Measurements from ENCODE around the gene NDUFS2. TPM values are rescaled to one million over a fixed set of nuclear protein-coding genes. Genes with fewer than 3 reads are reported as not detected.

NDUFS2 gene
- total RNA-seq, 1 experiment from 2014 or later, result 94.9 TPM

- in situ Hi-C loops (cut with HindIII; ENCODE audit: low pct_unique_long_range_greater_than_20kb, low sequenced_read_pairs), result no loop called here
- H3K27ac ChIP-seq (ENCODE audit: low read length), result no peak overlapping the region
- POLR2A ChIA-PET, result interaction anchor here (0.6 kb wide), 1 partner anchor 11 kb away, joined by 3 read pairs; no protein-coding TSS in a partner anchor
Observed at GRCh38 chr1:161196521-161197451, 5.4 kb upstream of the NDUFS2 start.

DNA sequence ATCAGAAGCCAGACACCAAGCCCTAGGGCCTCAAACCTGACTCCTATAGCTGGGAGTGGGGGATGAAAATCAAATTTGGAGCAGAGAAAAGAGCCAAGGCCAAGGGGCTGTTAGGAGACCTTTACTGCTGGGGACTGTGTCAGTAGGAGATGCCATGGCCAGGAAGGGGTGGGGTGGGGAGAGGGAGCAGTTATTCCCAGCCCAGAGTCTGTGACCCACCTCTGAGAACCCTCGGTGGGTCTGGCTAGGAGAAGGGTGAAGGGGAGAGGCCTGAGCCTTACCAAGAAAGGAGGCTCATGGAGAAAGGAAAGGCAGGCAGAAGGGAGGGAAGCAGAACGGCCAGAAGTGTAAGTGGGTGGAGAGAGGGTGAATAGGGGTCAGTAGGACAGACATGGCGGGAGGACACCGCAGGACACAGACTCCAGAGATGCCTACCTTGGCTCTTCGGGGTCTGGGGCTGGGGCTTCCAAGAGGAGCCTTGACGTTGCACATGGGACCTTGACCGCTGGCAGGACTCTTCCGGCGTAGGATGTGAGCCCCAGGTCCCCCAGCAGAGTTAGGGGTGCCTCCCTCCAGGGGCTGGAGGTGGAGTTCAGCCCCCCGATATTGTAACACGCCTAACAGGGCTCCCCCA is 4.5 kb upstream of the NDUFS2 start:
- Histone ChIP-seq H3K4me3 (ENCODE audit: low read depth in 2 of 2, low read length in 2 of 2) (peak overlapping the region in 1 of 2 experiments; percentile 14; a peak in 1 of 4 replicates), H3K27me3 (ENCODE audit: control insufficient read depth, insufficient read depth, low read length) (no peaks in the 10 kb centered on the region), H3K4me1 (ENCODE audit: control insufficient read depth, insufficient read depth, low read length) (peaks cover 38% of the 10 kb centered on the region), H3K9me3 (ENCODE audit: control insufficient read depth, insufficient read depth, low read depth, low read length) (no peaks in the 10 kb centered on the region), H3K27ac (ENCODE audit: low read length) (no peak overlapping the region), H3K36me3 (ENCODE audit: control insufficient read depth, insufficient read depth, low read length) (no peaks in the 10 kb centered on the region; the same call in 1 of the 2 replicates)
- ATAC-seq (no peak), DNase-seq (ENCODE audit: low read depth, low spot score) (no peak)
- ChIA-PET CTCF (no interaction called here), POLR2A (no interaction called here)
- intact Hi-C loops (cut with micrococcal nuclease; ENCODE audit: unreplicated experiment) (no loop called here), in situ Hi-C loops (cut with HindIII; ENCODE audit: low pct_unique_long_range_greater_than_20kb, low sequenced_read_pairs) (no loop called here)
- no TSS peak for BruUV-seq (replicated peaks)
- TF ChIP-seq REST (IDR thresholded peaks at IDR 0.05; ENCODE audit: insufficient read depth in 1 of 2, low read depth in 2 of 2, low read length in 1 of 2), result no peak
- TF ChIP-seq TCF7L2 (IDR thresholded peaks at IDR 0.05; ENCODE audit: low read depth, low read length), result no peak
- TF ChIP-seq POLR2AphosphoS5 (IDR thresholded peaks at IDR 0.05; ENCODE audit: low read depth, low read length), result no peak
- no peak for TF ChIP-seq SIN3A (IDR thresholded peaks at IDR 0.05; ENCODE audit: borderline replicate concordance, insufficient read depth, low read depth, low read length)
- TF ChIP-seq, protein P1, sequence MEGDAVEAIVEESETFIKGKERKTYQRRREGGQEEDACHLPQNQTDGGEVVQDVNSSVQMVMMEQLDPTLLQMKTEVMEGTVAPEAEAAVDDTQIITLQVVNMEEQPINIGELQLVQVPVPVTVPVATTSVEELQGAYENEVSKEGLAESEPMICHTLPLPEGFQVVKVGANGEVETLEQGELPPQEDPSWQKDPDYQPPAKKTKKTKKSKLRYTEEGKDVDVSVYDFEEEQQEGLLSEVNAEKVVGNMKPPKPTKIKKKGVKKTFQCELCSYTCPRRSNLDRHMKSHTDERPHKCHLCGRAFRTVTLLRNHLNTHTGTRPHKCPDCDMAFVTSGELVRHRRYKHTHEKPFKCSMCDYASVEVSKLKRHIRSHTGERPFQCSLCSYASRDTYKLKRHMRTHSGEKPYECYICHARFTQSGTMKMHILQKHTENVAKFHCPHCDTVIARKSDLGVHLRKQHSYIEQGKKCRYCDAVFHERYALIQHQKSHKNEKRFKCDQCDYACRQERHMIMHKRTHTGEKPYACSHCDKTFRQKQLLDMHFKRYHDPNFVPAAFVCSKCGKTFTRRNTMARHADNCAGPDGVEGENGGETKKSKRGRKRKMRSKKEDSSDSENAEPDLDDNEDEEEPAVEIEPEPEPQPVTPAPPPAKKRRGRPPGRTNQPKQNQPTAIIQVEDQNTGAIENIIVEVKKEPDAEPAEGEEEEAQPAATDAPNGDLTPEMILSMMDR (IDR thresholded peaks at IDR 0.05), result no peak

More at GRCh38 chr1:161196521-161197451, 5.4 kb upstream of the NDUFS2 start:
- no peak for ATAC-seq
- no peaks in the 10 kb centered on the region for H3K27me3 ChIP-seq (ENCODE audit: control insufficient read depth, insufficient read depth, low read length)
- no peak for DNase-seq (ENCODE audit: low read depth, low spot score)
- no TSS peak for BruUV-seq (replicated peaks)
- CTCF ChIA-PET, result no interaction called here
- no peaks in the 10 kb centered on the region for H3K36me3 ChIP-seq (ENCODE audit: control insufficient read depth, insufficient read depth, low read length)
- no peaks in the 10 kb centered on the region for H3K9me3 ChIP-seq (ENCODE audit: control insufficient read depth, insufficient read depth, low read depth, low read length)
- TF ChIP-seq SIN3A (IDR thresholded peaks at IDR 0.05; ENCODE audit: borderline replicate concordance, insufficient read depth, low read depth, low read length) (no peak), TCF7L2 (IDR thresholded peaks at IDR 0.05; ENCODE audit: low read depth, low read length) (no peak), POLR2AphosphoS5 (IDR thresholded peaks at IDR 0.05; ENCODE audit: low read depth, low read length) (no peak), REST (IDR thresholded peaks at IDR 0.05; ENCODE audit: insufficient read depth in 1 of 2, low read depth in 2 of 2, low read length in 1 of 2) (no peak)
- TF ChIP-seq, protein P1 (IDR thresholded peaks at IDR 0.05), result no peak
- H3K4me3 ChIP-seq (ENCODE audit: low read depth in 2 of 2, low read length in 2 of 2), result no peak overlapping the region; a peak in 1 of 4 replicates
- intact Hi-C loops (cut with micrococcal nuclease; ENCODE audit: unreplicated experiment), result no loop called here
- peaks cover 38% of the 10 kb centered on the region for H3K4me1 ChIP-seq (ENCODE audit: control insufficient read depth, insufficient read depth, low read length)
